CD4-positive, alpha-beta T cell treated with Interleukin-6 at 100 ng/mL for 8 hours (primary cell): ENCODE results near the gene SASH3.

Source experiments
- DNase-seq: peaks from one replicate; pipeline ENCODE4 v3.0.0-alpha.2; 2020; ENCODE audit warnings: mixed read lengths, low spot score

Gene SASH3

GRCh38 chrX:129783291-129783713, 3.6 kb downstream of the SASH3 start:
- no peak for DNase-seq

GRCh38 chrX:129784371-129784770, 4.6 kb downstream of the SASH3 start:
- DNase-seq = no peak

- no peak for DNase-seq
These were observed 5.6 kb downstream of the SASH3 start for GRCh38 chrX:129785160-129785947.

- DNase-seq = no peak
These were observed 6.5 kb downstream of the SASH3 start for GRCh38 chrX:129786210-129786651.

- DNase-seq = no peak
These were observed 7.7 kb downstream of the SASH3 start for GRCh38 chrX:129787336-129788055.

- no peak for DNase-seq
These were observed 8.8 kb downstream of the SASH3 start for GRCh38 chrX:129788527-129788926.

GRCh38 chrX:129790146-129790545, 10.4 kb downstream of the SASH3 start:
- no peak for DNase-seq

- no peak for DNase-seq
These were observed 11.1 kb downstream of the SASH3 start for GRCh38 chrX:129790808-129791207.

GRCh38 chrX:129791336-129791735, 11.6 kb downstream of the SASH3 start:
- DNase-seq = no peak

GRCh38 chrX:129791961-129792570, 12.3 kb downstream of the SASH3 start:
- no peak for DNase-seq

GRCh38 chrX:129792586-129793291, 13.0 kb downstream of the SASH3 start:
- DNase-seq = no peak

- no peak for DNase-seq
These were observed 13.9 kb downstream of the SASH3 start for GRCh38 chrX:129793604-129794191.

GRCh38 chrX:129795584-129795983, 15.8 kb downstream of the SASH3 start:
- DNase-seq = no peak

GRCh38 chrX:129797251-129797906, 17.6 kb downstream of the SASH3 start:
- no peak for DNase-seq

- no peak for DNase-seq
These were observed 18.7 kb downstream of the SASH3 start for GRCh38 chrX:129798456-129798855.

GRCh38 chrX:129798888-129799287, 19.1 kb downstream of the SASH3 start:
- no peak for DNase-seq

- no peak for DNase-seq
These were observed 20.4 kb downstream of the SASH3 start for GRCh38 chrX:129800186-129800585.

GRCh38 chrX:129802863-129803262, 23.1 kb downstream of the SASH3 start:
- no peak for DNase-seq

- DNase-seq = no peak
These were observed 25.1 kb downstream of the SASH3 start for GRCh38 chrX:129804806-129805205.

- DNase-seq = no peak
These were observed 28.5 kb downstream of the SASH3 start for GRCh38 chrX:129808158-129808828.
